ENCODE results near the gene EEPD1.

EEPD1 gene

GRCh38 chr7:36266683-36267082 is 113.6 kb downstream of the EEPD1 start:
- Histone ChIP-seq H4K20me1 (ENCODE audit: insufficient read depth, low read length) (no peaks in the 10 kb centered on the region), H3K4me1 (ENCODE audit: low read length) (peaks cover 19% of the 10 kb centered on the region), H3K27me3 (ENCODE audit: low read depth, low read length) (peaks cover 17% of the 10 kb centered on the region; the same call in 1 of the 2 replicates), H3K79me2 (ENCODE audit: low read length) (no peaks in the 10 kb centered on the region), H3K27ac (ENCODE audit: low read length) (no peak overlapping the region), H3K4me2 (ENCODE audit: low read length) (no peak overlapping the region), H3K36me3 (replicated peaks; ENCODE audit: low read depth, low read length) (no peaks in the 10 kb centered on the region), H3K9ac (ENCODE audit: low read length) (no peak overlapping the region), H2AFZ (ENCODE audit: low read depth, low read length) (no peak overlapping the region), H3K4me3 (ENCODE audit: low read length) (no peak overlapping the region), H3K9me3 (ENCODE audit: insufficient read depth, low read length) (no peaks in the 10 kb centered on the region)
- TF ChIP-seq EZH2phosphoT487 (IDR thresholded peaks at IDR 0.05; ENCODE audit: low read depth) (no peak), CTCF (IDR thresholded peaks at IDR 0.05; ENCODE audit: low read depth, low read length) (no peak)

GRCh38 chr7:36272211-36272566 is 119.1 kb downstream of the EEPD1 start:
- H3K9me3 ChIP-seq (ENCODE audit: insufficient read depth, low read length), result no peaks in the 10 kb centered on the region
- H3K4me2 ChIP-seq (ENCODE audit: low read length), result no peak overlapping the region
- TF ChIP-seq CTCF (IDR thresholded peaks at IDR 0.05; ENCODE audit: low read depth, low read length) (no peak), EZH2phosphoT487 (IDR thresholded peaks at IDR 0.05; ENCODE audit: low read depth) (no peak)
- H3K9ac ChIP-seq (ENCODE audit: low read length), result no peak overlapping the region
- H3K4me3 ChIP-seq (ENCODE audit: low read length), result no peak overlapping the region
- no peak overlapping the region for H3K27ac ChIP-seq (ENCODE audit: low read length)
- H3K36me3 ChIP-seq (replicated peaks; ENCODE audit: low read depth, low read length), result no peaks in the 10 kb centered on the region
- no peak overlapping the region for H2AFZ ChIP-seq (ENCODE audit: low read depth, low read length)
- H3K79me2 ChIP-seq (ENCODE audit: low read length), result no peaks in the 10 kb centered on the region
- H4K20me1 ChIP-seq (ENCODE audit: insufficient read depth, low read length), result no peaks in the 10 kb centered on the region
- H3K27me3 ChIP-seq (ENCODE audit: low read depth, low read length), result no peaks in the 10 kb centered on the region; the same call in 1 of the 2 replicates
- no peaks in the 10 kb centered on the region for H3K4me1 ChIP-seq (ENCODE audit: low read length)

GRCh38 chr7:36272567-36273269 is 119.7 kb downstream of the EEPD1 start:
- H3K9ac ChIP-seq (ENCODE audit: low read length), result no peak overlapping the region
- no peaks in the 10 kb centered on the region for H3K4me1 ChIP-seq (ENCODE audit: low read length)
- H3K9me3 ChIP-seq (ENCODE audit: insufficient read depth, low read length), result no peaks in the 10 kb centered on the region
- no peaks in the 10 kb centered on the region; the same call in 1 of the 2 replicates for H3K27me3 ChIP-seq (ENCODE audit: low read depth, low read length)
- no peak overlapping the region for H3K4me3 ChIP-seq (ENCODE audit: low read length)
- no peaks in the 10 kb centered on the region for H3K36me3 ChIP-seq (replicated peaks; ENCODE audit: low read depth, low read length)
- H2AFZ ChIP-seq (ENCODE audit: low read depth, low read length), result no peak overlapping the region
- H3K4me2 ChIP-seq (ENCODE audit: low read length), result no peak overlapping the region
- H3K79me2 ChIP-seq (ENCODE audit: low read length), result no peaks in the 10 kb centered on the region
- H3K27ac ChIP-seq (ENCODE audit: low read length), result no peak overlapping the region
- no peak for TF ChIP-seq CTCF (IDR thresholded peaks at IDR 0.05; ENCODE audit: low read depth, low read length)
- no peak for TF ChIP-seq EZH2phosphoT487 (IDR thresholded peaks at IDR 0.05; ENCODE audit: low read depth)
- no peaks in the 10 kb centered on the region for H4K20me1 ChIP-seq (ENCODE audit: insufficient read depth, low read length)

GRCh38 chr7:36273836-36274235 is 120.8 kb downstream of the EEPD1 start:
- Histone ChIP-seq H3K4me3 (ENCODE audit: low read length) (no peak overlapping the region), H3K9ac (ENCODE audit: low read length) (no peak overlapping the region), H3K9me3 (ENCODE audit: insufficient read depth, low read length) (no peaks in the 10 kb centered on the region)

More at GRCh38 chr7:36273836-36274235, 120.8 kb downstream of the EEPD1 start:
- Histone ChIP-seq H3K79me2 (ENCODE audit: low read length) (no peaks in the 10 kb centered on the region), H3K36me3 (replicated peaks; ENCODE audit: low read depth, low read length) (no peaks in the 10 kb centered on the region), H2AFZ (ENCODE audit: low read depth, low read length) (no peak overlapping the region), H3K27ac (ENCODE audit: low read length) (no peak overlapping the region), H3K4me1 (ENCODE audit: low read length) (peaks cover 5% of the 10 kb centered on the region), H4K20me1 (ENCODE audit: insufficient read depth, low read length) (no peaks in the 10 kb centered on the region), H3K4me2 (ENCODE audit: low read length) (no peak overlapping the region), H3K27me3 (ENCODE audit: low read depth, low read length) (peaks cover 7% of the 10 kb centered on the region)
- TF ChIP-seq CTCF (IDR thresholded peaks at IDR 0.05; ENCODE audit: low read depth, low read length) (no peak), EZH2phosphoT487 (IDR thresholded peaks at IDR 0.05; ENCODE audit: low read depth) (no peak)

All from OCI-LY3 (cell line).